Thymus (tissue), 11 donors: Measurements from ENCODE around the gene SMC1A. TPM values are rescaled to one million over a fixed set of nuclear protein-coding genes. Genes with fewer than 3 reads are reported as not detected.
"Not testable (repeated sequence)": the region's sequence is repeated elsewhere in the genome, so short reads cannot be mapped to it uniquely, and the experiment has no call there.

ENCODE experiments used
- DNase-seq, 9 donors: peaks; one replicate each; pipeline ENCODE4 v3.0.0-alpha.2; 2013; ENCODE audit warnings: low spot score in 9 of 9, low read depth in 6 of 9, missing footprints in 1 of 9
- H3K27ac ChIP-seq, 2 donors: one replicate each; pipeline ENCODE4 v1.5.1; 2013; ENCODE audit warnings: control low read depth in 1 of 2, low read depth in 1 of 2, low read length in 1 of 2, mild to moderate bottlenecking in 1 of 2, moderate library complexity in 1 of 2
- H3K27me3 ChIP-seq, 2 donors: one replicate each; pipeline ENCODE4 v1.5.1; 2013; ENCODE audit warnings: low read length in 1 of 2; ENCODE audit not compliant: control insufficient read depth in 2 of 2, insufficient read depth in 1 of 2
- H3K36me3 ChIP-seq, 2 donors: one replicate each; pipeline ENCODE4 v1.5.1; 2013; ENCODE audit warnings: low read length in 1 of 2, mild to moderate bottlenecking in 1 of 2, moderate library complexity in 1 of 2; ENCODE audit not compliant: control insufficient read depth in 2 of 2, insufficient read depth in 2 of 2
- H3K4me1 ChIP-seq, 2 donors: one replicate each; pipeline ENCODE4 v1.5.1; 2013; ENCODE audit warnings: low read length in 2 of 2; ENCODE audit not compliant: control insufficient read depth in 2 of 2, insufficient read depth in 2 of 2
- H3K4me3 ChIP-seq, 2 donors: one replicate each; pipeline ENCODE4 v1.5.1; 2013; ENCODE audit warnings: low read length in 2 of 2, control low read depth in 1 of 2, mild to moderate bottlenecking in 1 of 2
- H3K9me3 ChIP-seq, 2 donors: one replicate each; pipeline ENCODE4 v1.5.1; 2013; ENCODE audit warnings: low read length in 1 of 2, mild to moderate bottlenecking in 1 of 2; ENCODE audit not compliant: control insufficient read depth in 2 of 2, insufficient read depth in 1 of 2
- WGBS: extraction: QIAGEN DNeasy Blood & Tissue Kit; methylation state at CpG from one replicate; pipeline ENCODE4 v1.1.7; 2013; 5-methylcytosine and 5-hydroxymethylcytosine counted together
- polyA plus RNA-seq: library from polyadenylated mRNA; stranded (reverse); fragments of 200-250 nt; gene quantifications from one replicate; pipeline ENCODE4 v1.2.3, GENCODE V29; 2013
- total RNA-seq: library from RNA; stranded (reverse); fragments of 120-200 nt; gene quantifications from one replicate; pipeline ENCODE4 v1.2.4, GENCODE V29; 2013
- donor health status: healthy.

SMC1A gene
- total and polyA plus RNA-seq, 2 donors = 9.6 to 40.7 TPM

DNA sequence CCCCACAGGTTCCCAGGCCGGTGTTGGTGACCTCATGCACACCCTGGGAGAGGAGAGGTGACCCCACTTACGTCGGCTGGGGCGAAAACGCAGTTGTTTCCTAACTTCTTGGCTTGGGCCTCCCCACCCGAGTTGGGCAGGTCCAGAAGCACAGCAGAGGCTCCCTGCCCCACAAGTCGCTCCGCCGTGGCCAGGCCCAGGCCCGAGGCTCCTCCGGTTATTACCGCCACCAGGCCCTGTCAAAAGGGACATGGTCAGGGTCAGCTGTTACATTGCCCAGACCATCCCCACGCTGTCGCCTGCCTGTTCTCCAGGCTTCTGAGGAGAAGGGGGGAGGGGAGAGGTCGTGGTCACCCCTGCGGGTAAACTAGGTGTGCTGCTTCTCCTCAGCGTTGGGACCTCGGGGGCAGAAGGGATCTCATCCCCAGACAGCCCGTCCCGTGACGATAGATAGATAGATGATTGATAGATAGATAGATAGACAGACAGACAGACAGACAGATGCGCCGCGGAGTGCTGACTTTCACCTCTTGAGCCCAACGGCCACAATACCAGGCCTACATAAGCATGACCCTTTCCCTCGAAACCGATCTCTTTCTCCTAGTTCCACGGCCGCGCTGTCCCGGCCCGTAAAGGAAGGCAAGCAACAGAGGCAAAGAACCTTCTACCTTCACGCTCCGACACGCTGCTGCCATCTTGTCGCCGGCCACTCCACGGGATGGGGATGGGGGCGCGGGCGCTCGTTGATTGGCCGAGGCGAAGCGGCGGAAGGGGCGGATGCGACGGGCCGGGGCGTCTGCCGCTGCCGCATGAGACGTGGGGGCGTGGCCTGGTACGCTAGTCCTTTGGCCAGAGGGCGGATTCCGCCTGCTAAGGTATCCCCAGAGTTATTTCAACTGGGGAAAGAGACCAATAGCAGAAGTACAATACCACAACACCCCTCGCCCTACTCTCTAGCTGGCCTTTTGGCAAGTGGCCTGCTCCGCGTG is 11.5 kb upstream of the SMC1A start, which contains the start of gene HSD17B10:
TSS of gene HSD17B10 (minus strand) at position 720 of the 989 bp plus-strand sequence. CDS start at position 695, 25 bp downstream.
- peak within 1 kb of the TSS; percentile 56 to 60 for H3K4me3 ChIP-seq
- peak within 1 kb of the TSS in 1 of 2 donors; percentile 8 for H3K27ac ChIP-seq
- H3K36me3 ChIP-seq = peaks cover 6 to 14% of the 10 kb centered on the region in 2 donors
- no peaks in the 10 kb centered on the region for H3K9me3 ChIP-seq
- peaks cover 0 to 10% of the 10 kb centered on the region in 2 donors for H3K4me1 ChIP-seq
- 14% methylated on average over 61 of the region's 61 CpGs for WGBS
- peak in 7 of 9 donors; percentile 42 to 81 (median 61) for DNase-seq
- H3K27me3 ChIP-seq = peaks cover 0 to 32% of the 10 kb centered on the region in 2 donors

DNA sequence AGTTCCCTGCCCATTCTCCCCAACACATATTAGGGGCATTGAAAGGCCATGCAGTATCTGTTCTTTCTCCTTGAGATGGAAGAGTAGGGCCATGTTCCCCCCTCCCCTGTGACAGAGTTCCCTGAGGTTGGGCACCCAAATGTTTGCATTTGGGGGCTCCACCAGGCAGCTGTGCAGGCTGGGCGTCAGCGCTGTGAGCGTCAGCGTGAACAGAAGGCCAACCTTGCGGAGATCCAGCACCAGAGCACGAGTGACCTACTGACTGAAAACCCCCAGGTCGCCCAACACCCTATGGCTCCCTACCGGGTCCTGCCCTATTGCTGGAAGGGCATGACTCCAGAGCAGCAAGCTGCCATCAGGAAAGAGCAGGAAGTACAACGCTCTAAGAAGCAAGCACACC is 7.8 kb upstream of the SMC1A start:
- no peak overlapping the region for H3K27ac ChIP-seq
- H3K36me3 ChIP-seq = peaks cover 6 to 14% of the 10 kb centered on the region in 2 donors
- no peaks in the 10 kb centered on the region for H3K9me3 ChIP-seq
- peaks cover 0 to 10% of the 10 kb centered on the region in 2 donors for H3K27me3 ChIP-seq
- no peak overlapping the region for H3K4me3 ChIP-seq
- WGBS = 96% methylated on average over 9 of the region's 9 CpGs
- peaks cover 0 to 10% of the 10 kb centered on the region in 2 donors for H3K4me1 ChIP-seq
- DNase-seq = no peak

DNA sequence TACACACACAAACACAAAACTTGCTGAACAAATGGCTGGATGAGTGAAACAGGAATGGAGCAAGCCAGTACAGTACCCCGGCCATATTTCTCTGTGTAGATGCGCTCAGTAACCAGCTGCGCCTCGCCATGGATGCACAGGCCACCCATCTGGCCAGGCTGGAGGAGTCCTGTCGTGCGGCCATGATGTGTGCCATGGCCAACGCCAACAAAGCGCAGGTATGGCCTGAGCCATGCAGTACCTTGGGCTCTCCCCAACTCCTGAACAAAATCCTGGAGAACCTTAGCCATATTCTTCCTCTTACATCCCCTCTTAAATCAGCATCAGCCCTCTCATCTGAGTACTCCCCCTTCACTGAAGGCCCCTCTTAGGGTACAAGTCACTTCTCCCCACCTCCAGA is 7.3 kb upstream of the SMC1A start:
- no peak for DNase-seq
- H3K27ac ChIP-seq = no peak overlapping the region
- peaks cover 0 to 10% of the 10 kb centered on the region in 2 donors for H3K27me3 ChIP-seq
- H3K36me3 ChIP-seq = peaks cover 6 to 14% of the 10 kb centered on the region in 2 donors
- no peaks in the 10 kb centered on the region for H3K9me3 ChIP-seq
- no peak overlapping the region for H3K4me3 ChIP-seq
- WGBS = over 99% methylated on average over 8 of the region's 8 CpGs
- peaks cover 0 to 8% of the 10 kb centered on the region in 2 donors for H3K4me1 ChIP-seq

DNA sequence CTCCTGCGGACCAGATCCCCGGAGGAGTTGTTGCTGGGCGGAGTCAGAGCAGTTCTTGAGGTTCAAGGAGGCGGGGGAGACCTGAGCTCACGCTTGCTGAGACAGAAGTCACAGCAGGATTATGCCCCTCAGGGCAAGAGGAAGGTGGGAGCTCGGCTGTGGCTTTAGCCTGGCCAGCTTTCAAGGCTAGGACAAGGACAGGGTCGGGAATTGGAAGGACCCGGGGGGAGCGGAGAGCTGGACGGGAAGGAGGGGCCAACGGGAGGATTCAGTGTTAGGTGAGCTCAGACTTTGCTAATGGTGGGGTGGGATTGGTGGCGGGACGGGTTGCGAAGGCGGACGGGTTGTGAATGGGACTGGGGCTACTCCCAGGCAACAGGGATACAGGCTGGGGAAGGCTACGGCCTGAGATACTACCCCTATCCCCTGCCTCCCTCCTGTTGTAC is 430 bp upstream of the SMC1A start, which contains the start of gene RIBC1:
TSS of gene RIBC1 (plus strand) at position 13 of the 446 bp plus-strand sequence. CDS start 3,404 bp downstream, outside the sequence.
- Histone ChIP-seq H3K27me3 (no peaks in the 10 kb centered on the region), H3K27ac (peak within 1 kb of the TSS; percentile 96 to 98), H3K4me3 (peak within 1 kb of the TSS; percentile 78 to 89), H3K4me1 (peaks cover 11 to 20% of the 10 kb centered on the region in 2 donors), H3K9me3 (peaks cover 0 to 3% of the 10 kb centered on the region in 2 donors), H3K36me3 (peaks cover 0 to 2% of the 10 kb centered on the region in 2 donors)
- DNase-seq = no peak
- 19% methylated on average over 17 of the region's 17 CpGs for WGBS

DNA sequence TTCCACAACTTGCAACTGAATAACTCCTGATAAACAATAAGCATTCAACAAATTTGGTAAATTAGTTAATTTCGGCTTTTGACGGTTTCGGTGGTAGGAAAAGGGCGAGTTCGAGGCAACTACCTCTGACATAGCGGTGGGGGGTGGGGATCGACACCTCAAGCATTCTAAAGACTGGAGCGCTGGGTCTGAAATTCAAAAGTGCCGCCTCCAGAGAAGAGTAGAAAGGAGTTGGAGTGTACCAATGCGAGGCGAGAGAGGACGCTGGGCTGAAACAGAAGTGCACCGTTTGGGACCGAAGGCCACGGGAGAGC is 725 bp downstream of the SMC1A start:
- under 1% methylated on average over 15 of the region's 15 CpGs for WGBS
- H3K4me3 ChIP-seq = peak overlapping the region; percentile 78 to 89
- H3K4me1 ChIP-seq = peaks cover 11 to 20% of the 10 kb centered on the region in 2 donors
- peak overlapping the region; percentile 96 to 98 for H3K27ac ChIP-seq
- no peaks in the 10 kb centered on the region for H3K27me3 ChIP-seq
- peaks cover 0 to 2% of the 10 kb centered on the region in 2 donors for H3K36me3 ChIP-seq
- DNase-seq = peak in 4 of 9 donors; percentile 51 to 91 (median 78)
- H3K9me3 ChIP-seq = peaks cover 0 to 3% of the 10 kb centered on the region in 2 donors

DNA sequence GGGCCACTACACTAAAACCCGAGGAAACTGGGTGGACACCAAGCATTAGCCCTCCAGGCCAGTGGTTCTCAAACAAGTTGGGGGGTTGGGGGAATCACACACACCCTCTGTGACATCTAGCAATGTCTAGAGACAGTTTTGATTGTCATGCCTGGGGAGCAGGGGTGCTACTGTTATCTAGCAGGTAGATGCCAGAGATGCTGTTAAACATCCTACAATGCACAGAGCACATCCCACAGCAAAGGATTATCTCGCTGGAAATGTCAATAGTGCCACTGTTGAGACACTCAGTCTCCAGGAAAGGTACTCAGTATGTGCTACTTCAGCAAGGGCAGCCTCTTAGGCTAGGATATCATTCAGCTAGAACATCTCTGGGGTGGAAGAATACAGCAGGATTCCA is 1.3 kb downstream of the SMC1A start:
- Histone ChIP-seq H3K27me3 (no peaks in the 10 kb centered on the region), H3K9me3 (peaks cover 0 to 3% of the 10 kb centered on the region in 2 donors), H3K4me3 (peak overlapping the region; percentile 78 to 89), H3K4me1 (peaks cover 11 to 20% of the 10 kb centered on the region in 2 donors), H3K36me3 (peaks cover 0 to 2% of the 10 kb centered on the region in 2 donors), H3K27ac (no peak overlapping the region)
- WGBS = 50% methylated on average over 2 of the region's 2 CpGs
- DNase-seq = no peak

DNA sequence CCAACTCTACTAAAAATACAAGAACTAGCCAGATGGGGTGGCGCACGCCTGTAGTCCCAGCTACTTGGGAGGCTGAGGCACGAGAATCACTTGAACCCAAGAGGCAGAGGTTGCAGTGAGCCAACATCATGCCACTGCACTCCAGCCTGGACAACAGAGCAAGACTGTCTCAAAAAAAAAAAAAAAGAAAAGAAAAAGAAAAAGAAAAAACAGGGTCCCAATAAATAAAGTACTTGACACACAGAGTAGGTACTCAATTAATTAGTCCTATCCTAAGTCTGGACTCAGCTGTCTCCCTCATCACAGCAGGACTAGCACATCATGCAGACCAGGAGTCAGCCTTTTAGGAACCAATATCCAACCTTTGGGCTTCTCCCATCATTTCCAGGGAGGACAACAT is 2.1 kb downstream of the SMC1A start:
- not testable (repeated sequence) for DNase-seq, H3K4me3 ChIP-seq, H3K36me3 ChIP-seq, H3K27ac ChIP-seq, H3K27me3 ChIP-seq, H3K9me3 ChIP-seq
- H3K4me1 ChIP-seq = peaks cover 11 to 20% of the 10 kb centered on the region in 2 donors
- 100% methylated on average over 3 of the region's 3 CpGs for WGBS

DNA sequence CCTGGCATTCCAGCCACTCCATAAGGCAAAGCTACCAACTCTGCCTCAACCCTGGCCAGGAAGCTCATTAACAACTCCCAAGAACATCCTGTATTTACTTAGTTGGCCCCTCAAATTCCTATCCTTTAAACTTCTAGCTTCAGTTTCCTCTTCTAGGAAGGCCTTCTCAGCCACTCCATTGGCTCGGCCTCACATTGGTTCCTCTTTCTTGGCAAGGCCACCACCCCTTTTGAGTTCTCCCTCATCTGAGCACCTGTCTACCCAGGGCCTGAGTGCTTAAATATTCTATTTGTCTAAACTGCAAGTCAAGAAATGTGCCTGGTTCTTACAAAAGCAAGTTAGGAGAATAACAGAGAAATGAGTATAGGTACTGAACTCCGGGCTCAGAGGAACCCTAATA is 10.0 kb downstream of the SMC1A start:
- H3K4me3 ChIP-seq = no peak overlapping the region
- 89% methylated on average over 2 of the region's 2 CpGs for WGBS

DNA sequence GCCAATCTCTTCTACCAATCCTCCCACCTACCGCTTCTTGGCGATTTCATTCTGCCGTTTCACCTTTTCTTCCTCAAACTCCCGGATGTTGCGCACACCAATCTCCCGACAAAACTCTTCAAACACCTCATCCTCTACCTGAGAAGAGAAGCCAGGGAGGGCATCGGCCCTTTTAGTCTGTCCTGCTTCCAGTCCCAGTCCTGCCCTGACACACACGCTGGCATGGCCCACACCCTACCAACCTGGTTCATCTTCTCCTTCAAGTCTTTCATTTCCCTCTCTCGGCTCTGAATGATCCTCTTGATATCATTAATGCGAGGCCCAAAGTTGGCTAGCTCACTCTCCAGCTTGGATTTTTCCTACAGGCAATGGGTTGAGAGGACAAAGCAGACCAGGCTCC is 18.9 kb downstream of the SMC1A start:
- peaks cover 45 to 82% of the 10 kb centered on the region in 2 donors for H3K36me3 ChIP-seq
- H3K27me3 ChIP-seq = no peaks in the 10 kb centered on the region
- H3K4me3 ChIP-seq = no peak overlapping the region
- H3K27ac ChIP-seq = no peak overlapping the region
- 98% methylated on average over 10 of the region's 10 CpGs for WGBS
- no peaks in the 10 kb centered on the region for H3K9me3 ChIP-seq
- H3K4me1 ChIP-seq = no peaks in the 10 kb centered on the region
- DNase-seq = no peak

More for the DNA sequence above, 10.0 kb downstream of the SMC1A start:
- peaks cover 48 to 70% of the 10 kb centered on the region in 2 donors for H3K36me3 ChIP-seq
- H3K27me3 ChIP-seq = no peaks in the 10 kb centered on the region
- no peak overlapping the region for H3K27ac ChIP-seq
- no peaks in the 10 kb centered on the region for H3K9me3 ChIP-seq
- DNase-seq = no peak
- H3K4me1 ChIP-seq = no peaks in the 10 kb centered on the region
